HL-60 (cell line): Measurements from ENCODE around the gene LRIT2.

Experiments
- DNase-seq, 2 experiments: peaks; one replicate each; pipeline ENCODE4 v3.0.0-alpha.2; 2010 to 2020; ENCODE audit warnings: low read depth in 1 of 2, low spot score in 1 of 2
- H3K27ac ChIP-seq: fragments of 250-450 bp; sonication (Bioruptor Pico); replicated peaks from 2 replicates; pipeline ENCODE4 v1.5.1; 2020; ENCODE audit warnings: mild to moderate bottlenecking, moderate library complexity
- H3K27me3 ChIP-seq: fragments of 250-450 bp; sonication (Bioruptor Pico); 2 replicates; pipeline ENCODE4 v1.5.1; 2021; ENCODE audit warnings: mild to moderate bottlenecking, moderate library complexity; ENCODE audit not compliant: insufficient read depth, poor library complexity, severe bottlenecking
- H3K4me3 ChIP-seq: replicated peaks from 2 replicates; pipeline ENCODE4 v1.5.1; 2011; ENCODE audit warnings: mild to moderate bottlenecking, control low read depth, low read length; ENCODE audit not compliant: insufficient read depth
- GABPA ChIP-seq: IDR thresholded peaks from 2 replicates; pipeline ENCODE4 v1.6.1; 2012; ENCODE audit warnings: low read depth
- POLR2AphosphoS5 ChIP-seq: IDR thresholded peaks from 2 replicates; pipeline ENCODE4 v1.6.1; 2012; ENCODE audit warnings: low read depth
- SPI1 ChIP-seq: IDR thresholded peaks from 2 replicates; pipeline ENCODE4 v1.6.1; 2012; ENCODE audit warnings: low read depth, mild to moderate bottlenecking, borderline replicate concordance
- TF ChIP-seq, protein P1 (sequence below): IDR thresholded peaks from one replicate; pipeline ENCODE4 v1.5.1; 2011; ENCODE audit warnings: low read length, control low read depth, inconsistent platforms; ENCODE audit not compliant: insufficient read depth
- TF ChIP-seq, protein P2 (sequence below): IDR thresholded peaks from 2 replicates; pipeline ENCODE4 v1.6.1; 2012; ENCODE audit warnings: low read depth; ENCODE audit not compliant: insufficient replicate concordance

The LRIT2 gene

DNA sequence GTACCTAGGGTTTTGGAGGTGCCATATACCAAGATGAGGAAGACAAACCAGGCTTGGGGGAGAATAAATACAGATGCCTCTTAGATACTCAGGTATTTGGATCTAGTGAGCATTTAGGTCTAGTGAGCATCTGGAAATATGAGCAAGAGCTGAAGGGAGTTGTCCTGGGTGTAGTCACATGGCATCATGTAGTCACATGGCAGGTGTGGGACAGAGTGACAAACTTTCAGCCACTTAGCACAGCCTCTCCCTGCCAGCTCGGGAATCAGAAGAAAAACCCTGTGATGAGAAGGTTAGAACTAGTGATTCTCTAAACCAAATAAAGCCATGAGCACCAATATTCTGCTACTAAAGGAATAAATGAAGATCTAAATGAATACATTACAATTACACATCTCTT lies 43.8 kb upstream of the LRIT2 start:
- no peak for TF ChIP-seq GABPA
- TF ChIP-seq, protein P1, sequence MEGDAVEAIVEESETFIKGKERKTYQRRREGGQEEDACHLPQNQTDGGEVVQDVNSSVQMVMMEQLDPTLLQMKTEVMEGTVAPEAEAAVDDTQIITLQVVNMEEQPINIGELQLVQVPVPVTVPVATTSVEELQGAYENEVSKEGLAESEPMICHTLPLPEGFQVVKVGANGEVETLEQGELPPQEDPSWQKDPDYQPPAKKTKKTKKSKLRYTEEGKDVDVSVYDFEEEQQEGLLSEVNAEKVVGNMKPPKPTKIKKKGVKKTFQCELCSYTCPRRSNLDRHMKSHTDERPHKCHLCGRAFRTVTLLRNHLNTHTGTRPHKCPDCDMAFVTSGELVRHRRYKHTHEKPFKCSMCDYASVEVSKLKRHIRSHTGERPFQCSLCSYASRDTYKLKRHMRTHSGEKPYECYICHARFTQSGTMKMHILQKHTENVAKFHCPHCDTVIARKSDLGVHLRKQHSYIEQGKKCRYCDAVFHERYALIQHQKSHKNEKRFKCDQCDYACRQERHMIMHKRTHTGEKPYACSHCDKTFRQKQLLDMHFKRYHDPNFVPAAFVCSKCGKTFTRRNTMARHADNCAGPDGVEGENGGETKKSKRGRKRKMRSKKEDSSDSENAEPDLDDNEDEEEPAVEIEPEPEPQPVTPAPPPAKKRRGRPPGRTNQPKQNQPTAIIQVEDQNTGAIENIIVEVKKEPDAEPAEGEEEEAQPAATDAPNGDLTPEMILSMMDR, result no peak
- TF ChIP-seq, protein P2, sequence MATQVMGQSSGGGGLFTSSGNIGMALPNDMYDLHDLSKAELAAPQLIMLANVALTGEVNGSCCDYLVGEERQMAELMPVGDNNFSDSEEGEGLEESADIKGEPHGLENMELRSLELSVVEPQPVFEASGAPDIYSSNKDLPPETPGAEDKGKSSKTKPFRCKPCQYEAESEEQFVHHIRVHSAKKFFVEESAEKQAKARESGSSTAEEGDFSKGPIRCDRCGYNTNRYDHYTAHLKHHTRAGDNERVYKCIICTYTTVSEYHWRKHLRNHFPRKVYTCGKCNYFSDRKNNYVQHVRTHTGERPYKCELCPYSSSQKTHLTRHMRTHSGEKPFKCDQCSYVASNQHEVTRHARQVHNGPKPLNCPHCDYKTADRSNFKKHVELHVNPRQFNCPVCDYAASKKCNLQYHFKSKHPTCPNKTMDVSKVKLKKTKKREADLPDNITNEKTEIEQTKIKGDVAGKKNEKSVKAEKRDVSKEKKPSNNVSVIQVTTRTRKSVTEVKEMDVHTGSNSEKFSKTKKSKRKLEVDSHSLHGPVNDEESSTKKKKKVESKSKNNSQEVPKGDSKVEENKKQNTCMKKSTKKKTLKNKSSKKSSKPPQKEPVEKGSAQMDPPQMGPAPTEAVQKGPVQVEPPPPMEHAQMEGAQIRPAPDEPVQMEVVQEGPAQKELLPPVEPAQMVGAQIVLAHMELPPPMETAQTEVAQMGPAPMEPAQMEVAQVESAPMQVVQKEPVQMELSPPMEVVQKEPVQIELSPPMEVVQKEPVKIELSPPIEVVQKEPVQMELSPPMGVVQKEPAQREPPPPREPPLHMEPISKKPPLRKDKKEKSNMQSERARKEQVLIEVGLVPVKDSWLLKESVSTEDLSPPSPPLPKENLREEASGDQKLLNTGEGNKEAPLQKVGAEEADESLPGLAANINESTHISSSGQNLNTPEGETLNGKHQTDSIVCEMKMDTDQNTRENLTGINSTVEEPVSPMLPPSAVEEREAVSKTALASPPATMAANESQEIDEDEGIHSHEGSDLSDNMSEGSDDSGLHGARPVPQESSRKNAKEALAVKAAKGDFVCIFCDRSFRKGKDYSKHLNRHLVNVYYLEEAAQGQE, result no peak
- H3K27me3 ChIP-seq, result no peaks in the 10 kb centered on the region
- no peak overlapping the region for H3K4me3 ChIP-seq
- no peak overlapping the region for H3K27ac ChIP-seq
- DNase-seq, result no peak

DNA sequence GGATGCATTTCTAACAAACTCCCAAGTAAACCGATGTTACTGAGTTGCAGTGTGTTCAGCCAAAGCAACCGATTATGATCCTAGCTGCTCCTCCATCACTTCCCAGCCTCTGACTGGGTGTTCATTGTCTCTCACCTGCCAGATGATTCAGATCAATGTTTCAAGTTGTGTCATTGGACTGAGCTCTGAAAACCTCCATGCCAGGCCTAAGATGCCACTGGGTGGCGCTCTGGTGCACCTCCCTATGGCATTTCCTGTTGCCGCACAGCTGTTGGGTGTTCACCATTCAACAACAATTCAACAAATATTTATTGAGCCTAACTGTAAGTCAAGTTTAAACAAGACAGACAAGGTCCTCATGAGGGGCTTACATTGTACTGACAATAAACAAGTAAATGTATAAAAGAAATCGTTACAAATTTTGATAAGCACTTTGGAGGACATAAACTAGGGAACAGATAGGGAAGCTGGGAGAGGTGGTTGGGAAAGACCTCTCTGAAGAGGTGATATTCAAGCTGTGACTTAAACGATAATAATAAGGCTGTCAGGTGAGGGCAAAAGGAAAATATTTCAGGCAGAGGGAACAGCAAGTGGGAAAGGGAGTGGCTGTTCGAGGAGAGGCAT lies 42.3 kb upstream of the LRIT2 start:
- no peak overlapping the region for H3K4me3 ChIP-seq
- TF ChIP-seq, protein P2, result no peak
- TF ChIP-seq, protein P1, result peak; percentile 14
- no peaks in the 10 kb centered on the region for H3K27me3 ChIP-seq
- peak in 1 of 2 experiments; percentile 12 for DNase-seq
- no peak overlapping the region for H3K27ac ChIP-seq

DNA sequence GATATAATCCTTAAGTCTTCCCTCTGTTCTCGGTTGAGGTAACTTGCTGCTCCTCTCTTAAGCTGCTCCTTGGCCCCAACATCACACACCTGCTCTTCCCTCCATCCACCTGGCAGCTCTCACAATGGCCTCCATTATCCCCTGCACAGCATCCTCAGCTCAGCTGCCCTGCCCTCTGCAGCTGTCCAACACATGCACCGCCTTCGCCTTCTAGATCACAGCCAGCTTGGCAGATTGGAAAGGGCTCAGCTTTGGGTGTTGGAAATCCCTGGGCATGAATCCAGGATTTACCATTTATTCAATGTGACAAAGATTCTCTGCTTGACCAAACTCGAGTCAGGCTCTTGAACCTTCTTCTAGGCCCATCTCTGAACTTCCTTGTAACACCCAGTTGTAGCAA lies 40.1 kb upstream of the LRIT2 start:
- Histone ChIP-seq H3K27ac (no peak overlapping the region), H3K27me3 (no peaks in the 10 kb centered on the region), H3K4me3 (no peak overlapping the region)
- no peak for DNase-seq
- TF ChIP-seq, protein P2, result no peak
- TF ChIP-seq, protein P1, result no peak
- TF ChIP-seq GABPA, result no peak
- TF ChIP-seq SPI1, result no peak
- TF ChIP-seq POLR2AphosphoS5, result no peak
